ENCODE measurements around the gene RYR2. TPM values are rescaled to one million over a fixed set of nuclear protein-coding genes. Genes with fewer than 3 reads are reported as not detected.

RYR2 gene
- total and polyA plus RNA-seq, 4 donors: 0.43 to 11.6 (median 2.0) TPM

DNA sequence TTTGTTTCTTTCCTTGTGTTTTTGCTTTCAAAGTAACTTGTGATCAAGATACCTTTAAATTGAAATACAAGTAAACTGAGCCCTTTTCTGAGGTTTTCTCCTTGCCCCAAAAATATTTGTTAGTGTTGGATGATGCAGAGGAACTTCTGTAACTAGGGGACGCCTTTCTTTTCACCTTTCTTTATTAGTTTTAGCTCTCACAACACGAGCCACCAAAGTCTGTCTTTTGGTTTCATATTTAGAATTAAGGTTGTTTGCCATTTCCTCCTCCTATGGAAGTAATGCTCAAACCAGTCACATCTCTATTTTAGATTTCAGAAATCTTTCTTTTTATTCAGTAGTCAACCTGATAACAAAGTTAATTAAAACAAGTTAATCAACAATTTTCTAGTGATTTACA lies 727.9 kb downstream of the RYR2 start:
- H3K27me3 ChIP-seq (ENCODE audit: control insufficient read depth in 3 of 3, insufficient read depth in 3 of 3, low read length in 2 of 3): no peaks in the 10 kb centered on the region

DNA sequence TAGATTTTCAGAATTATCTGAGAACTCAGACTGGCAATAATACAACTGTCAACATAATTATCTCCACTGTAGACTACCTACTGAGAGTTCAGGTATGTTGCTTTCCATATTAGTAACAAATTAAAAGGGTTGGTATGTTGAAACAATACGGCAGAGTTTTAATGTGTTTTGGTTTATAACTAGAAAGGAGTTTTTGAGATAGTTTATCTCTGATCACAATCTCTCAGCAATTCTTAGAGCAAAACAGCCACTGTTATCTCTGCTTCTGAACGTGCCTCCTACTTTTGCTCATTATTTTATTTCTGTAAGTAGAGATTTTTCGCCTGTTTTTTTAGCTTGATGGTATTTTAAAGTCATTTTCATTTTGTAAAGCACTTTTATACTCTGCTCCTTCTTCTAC lies 730.0 kb downstream of the RYR2 start:
- no peaks in the 10 kb centered on the region for H3K27me3 ChIP-seq (ENCODE audit: control insufficient read depth in 3 of 3, insufficient read depth in 3 of 3, low read length in 2 of 3)

More for the DNA sequence above, 727.9 kb downstream of the RYR2 start:
- no peak for ATAC-seq (ENCODE audit: insufficient read depth, low FRiP score)
- Histone ChIP-seq H3K9me3 (ENCODE audit: control insufficient read depth in 4 of 4, insufficient read depth in 3 of 4, low read length in 3 of 4) (no peaks in the 10 kb centered on the region), H3K36me3 (ENCODE audit: control insufficient read depth in 4 of 4, insufficient read depth in 4 of 4, low read length in 4 of 4) (peaks cover 0 to 2% (median under 1%) of the 10 kb centered on the region in 4 donors), H3K9ac (ENCODE audit: insufficient read depth in 1 of 2, low read length in 2 of 2) (no peak overlapping the region), H3K4me3 (no peak overlapping the region), H3K27ac (ENCODE audit: low read depth in 1 of 2, low read length in 1 of 2) (no peak overlapping the region), H3K4me1 (ENCODE audit: control insufficient read depth in 5 of 5, insufficient read depth in 5 of 5, low read length in 5 of 5) (peaks cover 0 to 6% (median 0%) of the 10 kb centered on the region in 5 donors)
- DNase-seq: no peak
- no peak for TF ChIP-seq CTCF (IDR thresholded peaks at IDR 0.05; ENCODE audit: control extremely low read depth, extremely low read depth)
- WGBS, 2 donors: 66 to 83% methylated on average over 2 of the region's 2 CpGs

DNA sequence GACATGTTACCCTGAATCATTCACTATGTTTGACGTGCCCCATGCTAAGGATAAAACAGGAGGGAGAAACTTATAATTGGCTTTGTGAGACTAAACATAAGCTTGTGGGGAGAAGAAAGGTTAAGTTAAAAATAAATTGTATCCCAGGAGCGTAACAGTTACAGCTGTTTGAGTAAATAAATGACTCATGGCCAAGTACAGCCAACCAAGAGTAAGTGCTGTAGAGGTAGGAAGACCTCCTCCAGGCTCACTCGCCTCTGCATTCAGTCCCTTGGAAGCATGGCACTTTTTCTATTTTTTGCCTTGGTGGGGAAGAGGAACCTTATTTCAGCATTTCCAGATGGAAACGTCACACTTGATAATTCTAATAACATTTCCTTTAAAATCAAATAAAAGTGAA lies 732.3 kb downstream of the RYR2 start:
- TF ChIP-seq CTCF (IDR thresholded peaks at IDR 0.05; ENCODE audit: control extremely low read depth, extremely low read depth): no peak
- H3K4me1 ChIP-seq (ENCODE audit: control insufficient read depth in 5 of 5, insufficient read depth in 5 of 5, low read length in 5 of 5): peaks cover 0 to 13% (median 5%) of the 10 kb centered on the region in 5 donors
- H3K27me3 ChIP-seq (ENCODE audit: control insufficient read depth in 3 of 3, insufficient read depth in 3 of 3, low read length in 2 of 3): no peaks in the 10 kb centered on the region
- ATAC-seq (ENCODE audit: insufficient read depth, low FRiP score): no peak
- H3K9me3 ChIP-seq (ENCODE audit: control insufficient read depth in 4 of 4, insufficient read depth in 3 of 4, low read length in 3 of 4): no peaks in the 10 kb centered on the region
- 81 to 87% methylated on average over 4 of the region's 4 CpGs for WGBS, 2 donors
- DNase-seq: no peak
- peak overlapping the region in 1 of 2 donors; percentile 66 for H3K27ac ChIP-seq (ENCODE audit: low read depth in 1 of 2, low read length in 1 of 2)
- no peak overlapping the region for H3K4me3 ChIP-seq
- H3K9ac ChIP-seq (ENCODE audit: insufficient read depth in 1 of 2, low read length in 2 of 2): no peak overlapping the region
- peaks cover 0 to 1% (median 0%) of the 10 kb centered on the region in 4 donors for H3K36me3 ChIP-seq (ENCODE audit: control insufficient read depth in 4 of 4, insufficient read depth in 4 of 4, low read length in 4 of 4)

More for the DNA sequence above, 730.0 kb downstream of the RYR2 start:
- no peak for ATAC-seq (ENCODE audit: insufficient read depth, low FRiP score)
- peaks cover 0 to 1% (median 0%) of the 10 kb centered on the region in 4 donors for H3K36me3 ChIP-seq (ENCODE audit: control insufficient read depth in 4 of 4, insufficient read depth in 4 of 4, low read length in 4 of 4)
- no peak overlapping the region for H3K9ac ChIP-seq (ENCODE audit: insufficient read depth in 1 of 2, low read length in 2 of 2)
- no peak for DNase-seq
- H3K9me3 ChIP-seq (ENCODE audit: control insufficient read depth in 4 of 4, insufficient read depth in 3 of 4, low read length in 3 of 4): no peaks in the 10 kb centered on the region
- 57 to 70% methylated on average over 3 of the region's 3 CpGs for WGBS, 2 donors
- H3K4me1 ChIP-seq (ENCODE audit: control insufficient read depth in 5 of 5, insufficient read depth in 5 of 5, low read length in 5 of 5): peaks cover 0 to 10% (median 5%) of the 10 kb centered on the region in 5 donors
- no peak overlapping the region for H3K27ac ChIP-seq (ENCODE audit: low read depth in 1 of 2, low read length in 1 of 2)
- no peak for TF ChIP-seq CTCF (IDR thresholded peaks at IDR 0.05; ENCODE audit: control extremely low read depth, extremely low read depth)
- H3K4me3 ChIP-seq: no peak overlapping the region

DNA sequence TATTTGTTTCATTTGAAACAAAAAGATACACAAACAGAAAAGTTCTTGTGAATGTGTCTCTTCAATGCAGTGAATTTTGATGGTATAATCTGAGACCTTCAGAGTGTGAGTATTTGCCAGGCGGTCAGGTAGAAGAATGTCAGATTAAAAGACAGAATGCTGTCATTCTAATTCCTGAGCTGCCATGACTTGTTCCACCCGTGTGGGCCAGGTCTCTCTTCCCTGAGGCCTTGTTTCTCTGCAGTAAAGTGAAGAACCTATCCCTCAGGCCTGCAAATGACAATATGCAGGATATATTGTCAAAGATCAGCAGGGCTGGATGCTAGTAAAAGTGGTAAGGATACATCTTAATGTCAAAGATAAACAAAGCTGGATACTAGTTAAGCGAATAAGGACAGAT lies 737.4 kb downstream of the RYR2 start:
- Histone ChIP-seq H3K27ac (ENCODE audit: low read depth in 1 of 2, low read length in 1 of 2) (no peak overlapping the region), H3K9me3 (ENCODE audit: control insufficient read depth in 4 of 4, insufficient read depth in 3 of 4, low read length in 3 of 4) (no peaks in the 10 kb centered on the region), H3K4me1 (ENCODE audit: control insufficient read depth in 5 of 5, insufficient read depth in 5 of 5, low read length in 5 of 5) (peaks cover 0 to 10% (median 3%) of the 10 kb centered on the region in 5 donors), H3K4me3 (no peak overlapping the region), H3K9ac (ENCODE audit: insufficient read depth in 1 of 2, low read length in 2 of 2) (no peak overlapping the region), H3K27me3 (ENCODE audit: control insufficient read depth in 3 of 3, insufficient read depth in 3 of 3, low read length in 2 of 3) (no peaks in the 10 kb centered on the region), H3K36me3 (ENCODE audit: control insufficient read depth in 4 of 4, insufficient read depth in 4 of 4, low read length in 4 of 4) (peaks cover 0 to 3% (median 0%) of the 10 kb centered on the region in 4 donors)
- 73 to 85% methylated on average over 3 of the region's 3 CpGs for WGBS, 2 donors
- TF ChIP-seq CTCF (IDR thresholded peaks at IDR 0.05; ENCODE audit: control extremely low read depth, extremely low read depth): no peak
- DNase-seq (no peak), ATAC-seq (ENCODE audit: insufficient read depth, low FRiP score) (no peak)
